Keratinocyte (primary cell): ENCODE results near the gene RABGAP1. TPM values are rescaled to one million over a fixed set of nuclear protein-coding genes. Genes with fewer than 3 reads are reported as not detected.

Source experiments
- DNase-seq: peaks from one replicate; pipeline ENCODE4 v3.0.0-alpha.2; 2011; ENCODE audit warnings: low read depth, missing footprints, low spot score
- FAIRE-seq: peaks from 2 replicates; lab custom pipeline; 2011; peaks lifted over from hg19 to GRCh38; lab: Jason Lieb, UNC
- H2AFZ ChIP-seq: 2 replicates; pipeline ENCODE4 v1.6.0; 2012; ENCODE audit warnings: low read length, control low read depth, inconsistent platforms; ENCODE audit not compliant: control insufficient read depth
- H3K27ac ChIP-seq: 2 replicates; pipeline ENCODE4 v1.5.1; 2011; ENCODE audit warnings: low read length; ENCODE audit not compliant: control insufficient read depth, insufficient read depth
- H3K27me3 ChIP-seq: 3 replicates; pipeline ENCODE4 v1.6.0; 2011; ENCODE audit warnings: low read length; ENCODE audit not compliant: control insufficient read depth, insufficient read depth; ENCODE audit errors: extremely low read depth
- H3K36me3 ChIP-seq, 2 experiments: 2 replicates in 1 of 2; 3 replicates in 1 of 2; pipeline ENCODE4 v1.5.1; 2011; ENCODE audit warnings: low read length in 2 of 2, mild to moderate bottlenecking in 1 of 2; ENCODE audit not compliant: control insufficient read depth in 2 of 2, insufficient read depth in 2 of 2; ENCODE audit errors: extremely low read depth in 1 of 2
- H3K4me1 ChIP-seq: 3 replicates; pipeline ENCODE4 v1.5.1; 2011; ENCODE audit warnings: low read length; ENCODE audit not compliant: control insufficient read depth, insufficient read depth; ENCODE audit errors: extremely low read depth
- H3K4me2 ChIP-seq: 3 replicates; pipeline ENCODE4 v1.6.0; 2011; ENCODE audit warnings: low read depth, low read length; ENCODE audit not compliant: control insufficient read depth, insufficient read depth; ENCODE audit errors: extremely low read depth
- H3K4me3 ChIP-seq, 3 experiments: fragments of 200-600 bp in 1 of 3; sonication (generic) in 1 of 3; 2 replicates in 2 of 3; 3 replicates in 1 of 3; pipeline ENCODE4 v1.5.1; 2011 to 2016; ENCODE audit warnings: low read length in 3 of 3, mild to moderate bottlenecking in 3 of 3, control low read depth in 2 of 3, inconsistent platforms in 1 of 3, low read depth in 1 of 3, mixed read lengths in 1 of 3, mixed run types in 1 of 3, moderate library complexity in 1 of 3; ENCODE audit not compliant: control insufficient read depth in 2 of 3, insufficient read depth in 2 of 3; ENCODE audit errors: extremely low read depth in 1 of 3
- H3K79me2 ChIP-seq: 2 replicates; pipeline ENCODE4 v1.6.0; 2012; ENCODE audit warnings: low read length; ENCODE audit not compliant: control insufficient read depth, insufficient read depth
- H3K9ac ChIP-seq: 3 replicates; pipeline ENCODE4 v1.6.0; 2011; ENCODE audit warnings: low read length; ENCODE audit not compliant: control insufficient read depth, insufficient read depth; ENCODE audit errors: extremely low read depth
- H3K9me1 ChIP-seq: 3 replicates; pipeline ENCODE4 v1.6.0; 2011; ENCODE audit warnings: low read length; ENCODE audit not compliant: control insufficient read depth, insufficient read depth; ENCODE audit errors: extremely low read depth
- H3K9me3 ChIP-seq: 2 replicates; pipeline ENCODE4 v1.5.1; 2012; ENCODE audit warnings: low read depth, low read length; ENCODE audit not compliant: control insufficient read depth
- H4K20me1 ChIP-seq: 3 replicates; pipeline ENCODE4 v1.6.0; 2011; ENCODE audit warnings: low read length; ENCODE audit not compliant: control insufficient read depth, insufficient read depth; ENCODE audit errors: extremely low read depth
- CTCF ChIP-seq, 3 experiments: IDR thresholded peaks in 1 of 3; conservative IDR thresholded peaks in 1 of 3; optimal IDR thresholded peaks in 1 of 3; 2 replicates in 2 of 3; 3 replicates in 1 of 3; pipeline versions ENCODE3 to v1.5.1; 2011; ENCODE audit warnings: low read length in 3 of 3, mild to moderate bottlenecking in 3 of 3, moderate library complexity in 2 of 3, control low read depth in 1 of 3, inconsistent platforms in 1 of 3; ENCODE audit not compliant: insufficient read depth in 2 of 3; ENCODE audit errors: extremely low read depth in 1 of 3
- EZH2 ChIP-seq: IDR thresholded peaks from one replicate; pipeline ENCODE4 v1.6.1; 2012; ENCODE audit warnings: inconsistent platforms, mild to moderate bottlenecking, low read length, moderate library complexity
- dilution Hi-C: fragments of 300-500 bp; cut with MboI; formaldehyde crosslinking; loops from one replicate; pipeline ENCODE4 v1.7.0; 2020; ENCODE audit warnings: low sequenced_read_pairs; ENCODE audit not compliant: extremely low pct_ligation_motif_present
- polyA plus RNA-seq, 5 experiments: library from polyadenylated mRNA; depleted of rRNA in 3 of 5; stranded (reverse) in 3 of 5; stranded (forward) in 1 of 5; unstranded in 1 of 5; fragments of >200 nt; gene quantifications; 1 replicate in 1 of 5; 2 replicates in 3 of 5; 3 replicates in 1 of 5; pipeline versions ENCODE4 v1.2.1 to v1.2.3, GENCODE V29; 2011 to 2012; ENCODE audit warnings: missing spikeins in 2 of 5, low read depth in 1 of 5, low replicate concordance in 1 of 5

The RABGAP1 gene
- polyA plus RNA-seq, 1 donor (not counting 4 experiments of a cell fraction or from before 2014, with no cell fraction given): 40.6 TPM

DNA sequence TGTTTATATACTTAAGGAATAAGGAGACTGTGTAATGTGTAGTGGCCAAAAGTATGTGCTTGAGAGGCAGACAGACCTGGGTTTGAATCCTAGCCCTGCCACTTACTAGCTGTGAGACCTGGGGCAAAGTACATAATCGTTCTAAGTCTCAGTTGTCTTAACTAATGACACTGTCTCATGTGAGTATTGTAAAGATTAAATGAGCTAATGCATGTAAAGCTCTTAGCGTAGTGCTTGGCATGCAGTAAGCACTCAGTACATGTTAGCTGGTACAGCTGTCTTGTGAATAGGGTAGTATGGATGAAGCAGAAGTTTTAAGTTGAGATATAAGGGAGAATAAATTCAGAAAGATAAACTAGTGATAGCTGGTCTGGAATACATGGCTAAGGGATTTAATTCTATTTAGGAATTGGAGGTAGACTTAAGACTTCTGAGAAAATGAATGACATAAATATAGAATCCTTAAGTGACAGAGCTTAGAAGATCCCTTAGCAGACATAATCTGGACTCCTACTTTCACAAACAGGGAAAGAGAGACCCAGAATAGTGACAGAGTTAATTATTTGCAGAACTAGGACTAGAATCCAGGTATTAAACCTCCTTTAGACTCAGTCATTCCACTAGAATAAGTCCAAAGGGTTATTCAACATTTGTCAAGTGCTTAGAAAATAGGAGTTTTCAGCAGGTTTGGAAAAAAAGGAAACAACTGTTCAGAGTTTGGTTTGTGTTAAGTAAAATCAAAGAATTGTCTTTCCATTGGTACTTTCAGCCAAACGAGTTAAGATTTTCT is 105.8 kb downstream of the RABGAP1 start:
- H3K9me1 ChIP-seq: no peaks in the 10 kb centered on the region
- no peaks in the 10 kb centered on the region for H3K27me3 ChIP-seq
- TF ChIP-seq CTCF (optimal IDR thresholded peaks at IDR 0.05 in 1 of 3, IDR thresholded peaks at IDR 0.05 in 1 of 3, conservative IDR thresholded peaks at IDR 0.05 in 1 of 3; ENCODE audit: extremely low read depth in 1 of 3, insufficient read depth in 2 of 3, low read length in 3 of 3) (no peak), EZH2 (no peak)
- H3K9me3 ChIP-seq: no peaks in the 10 kb centered on the region
- H3K36me3 ChIP-seq: peaks cover 0 to 2% of the 10 kb centered on the region in 2 experiments
- dilution Hi-C loops: no loop called here
- no peak overlapping the region for H3K4me2 ChIP-seq
- H3K4me1 ChIP-seq: no peaks in the 10 kb centered on the region
- H2AFZ ChIP-seq: no peak overlapping the region
- no peaks in the 10 kb centered on the region for H3K79me2 ChIP-seq
- H4K20me1 ChIP-seq: no peaks in the 10 kb centered on the region
- H3K4me3 ChIP-seq: no peak overlapping the region
- no peak overlapping the region for H3K27ac ChIP-seq
- DNase-seq (no peak), FAIRE-seq (no peak)
- H3K9ac ChIP-seq: no peak overlapping the region

DNA sequence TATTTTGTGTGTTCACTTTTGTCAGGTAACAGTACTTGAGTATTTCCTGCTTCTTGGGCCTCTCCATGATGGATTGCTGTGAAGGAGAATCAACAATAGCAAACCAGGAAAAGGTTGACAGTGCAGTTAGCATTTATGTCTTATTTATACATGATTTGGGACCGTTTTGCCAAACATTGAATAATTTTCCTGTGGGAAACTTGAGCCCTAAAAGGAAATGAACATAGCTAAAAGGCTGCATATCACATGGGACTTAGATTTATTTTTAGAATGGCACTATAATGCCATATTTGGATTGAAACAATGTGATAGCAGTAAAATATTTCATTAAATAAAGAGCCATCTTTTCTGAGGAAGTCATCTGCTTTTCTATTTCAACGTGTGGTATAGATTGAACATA is 107.9 kb downstream of the RABGAP1 start:
- Histone ChIP-seq H2AFZ (no peak overlapping the region), H3K4me3 (no peak overlapping the region), H3K9me1 (no peaks in the 10 kb centered on the region), H3K36me3 (no peaks in the 10 kb centered on the region), H3K9ac (no peak overlapping the region), H3K9me3 (no peaks in the 10 kb centered on the region), H3K4me1 (no peaks in the 10 kb centered on the region), H3K27ac (no peak overlapping the region), H3K4me2 (no peak overlapping the region), H3K27me3 (no peaks in the 10 kb centered on the region), H3K79me2 (no peaks in the 10 kb centered on the region), H4K20me1 (no peaks in the 10 kb centered on the region)
- no peak for TF ChIP-seq CTCF (optimal IDR thresholded peaks at IDR 0.05 in 1 of 3, IDR thresholded peaks at IDR 0.05 in 1 of 3, conservative IDR thresholded peaks at IDR 0.05 in 1 of 3; ENCODE audit: extremely low read depth in 1 of 3, insufficient read depth in 2 of 3, low read length in 3 of 3)
- DNase-seq (no peak), FAIRE-seq (no peak)
- dilution Hi-C loops: no loop called here
